ENCODE data around the gene SPATA9. TPM values are rescaled to one million over a fixed set of nuclear protein-coding genes. Genes with fewer than 3 reads are reported as not detected.
"Not testable (repeated sequence)": the region's sequence is repeated elsewhere in the genome, so short reads cannot be mapped to it uniquely, and the experiment has no call there.

Gene SPATA9
- total RNA-seq, 2 donors from 2014 or later, result 2.3 TPM; not detected in 1

GRCh38 chr5:95709967-95710650, 27.3 kb upstream of the SPATA9 start:
- Histone ChIP-seq H3K27ac (peak overlapping the region in 1 of 2 donors; percentile 10), H3K27me3 (replicated peaks; ENCODE audit: insufficient read depth) (no peaks in the 10 kb centered on the region), H3K4me1 (replicated peaks) (no peaks in the 10 kb centered on the region), H3K9me3 (no peaks in the 10 kb centered on the region), H3K4me3 (no peak overlapping the region), H3K36me3 (no peaks in the 10 kb centered on the region)
- no peak for DNase-seq (ENCODE audit: low spot score)
- intact Hi-C loops (cut with DNase I), result no loop called here
- TF ChIP-seq POLR2AphosphoS5 (IDR thresholded peaks at IDR 0.05), result peak; percentile 5
- TF ChIP-seq CTCF (IDR thresholded peaks at IDR 0.05), result no peak
- WGBS, result 53% methylated on average over 15 of the region's 15 CpGs

- no peak for TF ChIP-seq POLR2A (IDR thresholded peaks at IDR 0.05)
- no peak for TF ChIP-seq POLR2AphosphoS5 (IDR thresholded peaks at IDR 0.05)
- TF ChIP-seq CTCF (IDR thresholded peaks at IDR 0.05), result no peak
- intact Hi-C loops (cut with DNase I), result no loop called here
- DNase-seq (ENCODE audit: low spot score), result no peak
- Histone ChIP-seq H3K36me3 (no peaks in the 10 kb centered on the region), H3K4me1 (replicated peaks) (no peaks in the 10 kb centered on the region), H3K27ac (no peak overlapping the region), H3K9me3 (no peaks in the 10 kb centered on the region), H3K27me3 (replicated peaks; ENCODE audit: insufficient read depth) (no peaks in the 10 kb centered on the region), H3K4me3 (no peak overlapping the region)
- WGBS, result 94% methylated on average over 7 of the region's 7 CpGs
These were observed 26.1 kb upstream of the SPATA9 start for GRCh38 chr5:95708876-95709275.

GRCh38 chr5:95707534-95708188, 24.9 kb upstream of the SPATA9 start:
- H3K4me1 ChIP-seq (replicated peaks); H3K9me3 ChIP-seq; H3K36me3 ChIP-seq; H3K27ac ChIP-seq; intact Hi-C loops (cut with DNase I); H3K27me3 ChIP-seq (replicated peaks; ENCODE audit: insufficient read depth); H3K4me3 ChIP-seq; DNase-seq (ENCODE audit: low spot score): not testable (repeated sequence)
- 83% methylated on average over 8 of the region's 8 CpGs for WGBS

- H3K4me3 ChIP-seq, result no peak overlapping the region
- no peaks in the 10 kb centered on the region for H3K9me3 ChIP-seq
- 76% methylated on average over 9 of the region's 9 CpGs for WGBS
- intact Hi-C loops (cut with DNase I), result no loop called here
- no peak overlapping the region for H3K27ac ChIP-seq
- no peaks in the 10 kb centered on the region for H3K36me3 ChIP-seq
- DNase-seq (ENCODE audit: low spot score), result no peak
- H3K4me1 ChIP-seq (replicated peaks), result no peaks in the 10 kb centered on the region
- H3K27me3 ChIP-seq (replicated peaks; ENCODE audit: insufficient read depth), result no peaks in the 10 kb centered on the region
- TF ChIP-seq POLR2AphosphoS5 (IDR thresholded peaks at IDR 0.05) (no peak), CTCF (IDR thresholded peaks at IDR 0.05) (no peak), POLR2A (IDR thresholded peaks at IDR 0.05) (no peak)
These were observed 24.3 kb upstream of the SPATA9 start for GRCh38 chr5:95707055-95707454.

GRCh38 chr5:95706196-95706595, 23.4 kb upstream of the SPATA9 start:
- DNase-seq (ENCODE audit: low spot score); H3K27me3 ChIP-seq (replicated peaks; ENCODE audit: insufficient read depth); H3K9me3 ChIP-seq; intact Hi-C loops (cut with DNase I); H3K27ac ChIP-seq; H3K4me1 ChIP-seq (replicated peaks); H3K4me3 ChIP-seq; H3K36me3 ChIP-seq: not testable (repeated sequence)
- 89% methylated on average over 5 of the region's 5 CpGs for WGBS

DNA sequence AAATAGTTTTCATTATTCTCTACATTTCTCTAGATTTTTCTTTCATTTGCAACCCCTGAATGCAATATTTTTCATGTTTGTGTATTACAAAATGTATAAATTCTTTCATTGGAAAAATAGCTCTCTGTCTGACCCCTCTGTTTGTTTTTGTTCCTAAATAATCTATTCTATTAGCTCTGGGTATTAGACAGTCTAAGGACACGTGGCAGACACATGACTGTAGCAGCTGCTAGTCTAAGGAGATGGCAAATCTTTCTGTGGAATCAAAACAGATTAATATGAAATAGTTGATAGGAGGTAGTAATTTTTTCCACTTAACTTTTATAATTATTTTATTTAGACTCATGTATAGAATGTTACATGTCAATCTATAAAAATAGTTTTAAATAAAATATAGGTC, 21.4 kb upstream of the SPATA9 start:
- WGBS, result 80% methylated on average over 1 of the region's 1 CpG
- DNase-seq (ENCODE audit: low spot score), result no peak
- Histone ChIP-seq H3K4me3 (no peak overlapping the region), H3K36me3 (no peaks in the 10 kb centered on the region), H3K27ac (no peak overlapping the region), H3K27me3 (replicated peaks; ENCODE audit: insufficient read depth) (no peaks in the 10 kb centered on the region), H3K4me1 (replicated peaks) (no peaks in the 10 kb centered on the region), H3K9me3 (no peaks in the 10 kb centered on the region)
- TF ChIP-seq CTCF (IDR thresholded peaks at IDR 0.05), result no peak
- TF ChIP-seq POLR2AphosphoS5 (IDR thresholded peaks at IDR 0.05), result no peak
- no peak for TF ChIP-seq POLR2A (IDR thresholded peaks at IDR 0.05)
- intact Hi-C loops (cut with DNase I), result no loop called here
